ENCODE results near the gene HIVEP1. TPM values are rescaled to one million over a fixed set of nuclear protein-coding genes. Genes with fewer than 3 reads are reported as not detected.

Gene HIVEP1
- total and polyA plus RNA-seq, 5 donors from 2014 or later: 3.9 to 96.4 (median 7.2) TPM

GRCh38 chr6:11971154-11971553 is 41.0 kb upstream of the HIVEP1 start:
- H3K9me3 ChIP-seq (ENCODE audit: control insufficient read depth in 2 of 2, low read length in 2 of 2): no peaks in the 10 kb centered on the region
- Mint-ChIP-seq H3K27me3 (no peaks in the 10 kb centered on the region), H3K9me3 (peaks cover 0 to 1% (median 0%) of the 10 kb centered on the region in 7 donors), H3K4me1 (peaks cover 0 to 9% (median 7%) of the 10 kb centered on the region in 4 donors), H3K4me3 (no peak overlapping the region), H3K36me3 (no peaks in the 10 kb centered on the region), H3K27ac (no peak overlapping the region)
- DNase-seq (no peak), ATAC-seq (ENCODE audit: low read depth in 2 of 2) (no peak)
- no peaks in the 10 kb centered on the region for H3K4me1 ChIP-seq (ENCODE audit: control insufficient read depth, insufficient read depth, low read length, poor library complexity, severe bottlenecking)
- no peaks in the 10 kb centered on the region for H3K36me3 ChIP-seq (ENCODE audit: control insufficient read depth, insufficient read depth, low read length)
- no peak overlapping the region for H3K4me3 ChIP-seq (ENCODE audit: low read depth, low read length)
- H3K27ac ChIP-seq (ENCODE audit: insufficient read depth, low read length, poor library complexity, severe bottlenecking): no peak overlapping the region
- no peaks in the 10 kb centered on the region for H3K27me3 ChIP-seq (ENCODE audit: control insufficient read depth, insufficient read depth, low read length)

- H3K36me3 Mint-ChIP-seq: no peaks in the 10 kb centered on the region
- ATAC-seq (ENCODE audit: low read depth in 2 of 2) (no peak), DNase-seq (no peak)
- no peaks in the 10 kb centered on the region for H3K27me3 ChIP-seq (ENCODE audit: control insufficient read depth, insufficient read depth, low read length)
- H3K4me3 Mint-ChIP-seq: no peak overlapping the region
- H3K4me1 Mint-ChIP-seq: peaks cover 6 to 16% (median 12%) of the 10 kb centered on the region in 4 donors
- H3K9me3 ChIP-seq (ENCODE audit: control insufficient read depth in 2 of 2, low read length in 2 of 2): no peaks in the 10 kb centered on the region
- H3K27ac Mint-ChIP-seq: no peak overlapping the region
- H3K4me1 ChIP-seq (ENCODE audit: control insufficient read depth, insufficient read depth, low read length, poor library complexity, severe bottlenecking): no peaks in the 10 kb centered on the region
- H3K9me3 Mint-ChIP-seq: peaks cover 0 to 1% (median 0%) of the 10 kb centered on the region in 7 donors
- H3K27ac ChIP-seq (ENCODE audit: insufficient read depth, low read length, poor library complexity, severe bottlenecking): no peak overlapping the region
- H3K36me3 ChIP-seq (ENCODE audit: control insufficient read depth, insufficient read depth, low read length): no peaks in the 10 kb centered on the region
- no peak overlapping the region for H3K4me3 ChIP-seq (ENCODE audit: low read depth, low read length)
- no peaks in the 10 kb centered on the region for H3K27me3 Mint-ChIP-seq
Observed at GRCh38 chr6:11972270-11972669, 39.8 kb upstream of the HIVEP1 start.

- Mint-ChIP-seq H3K36me3 (no peaks in the 10 kb centered on the region), H3K4me3 (no peak overlapping the region), H3K9me3 (peaks cover 0 to 1% (median 0%) of the 10 kb centered on the region in 7 donors), H3K4me1 (peaks cover 7 to 17% (median 12%) of the 10 kb centered on the region in 4 donors), H3K27ac (no peak overlapping the region), H3K27me3 (no peaks in the 10 kb centered on the region)
- Histone ChIP-seq H3K9me3 (ENCODE audit: control insufficient read depth in 2 of 2, low read length in 2 of 2) (no peaks in the 10 kb centered on the region), H3K4me1 (ENCODE audit: control insufficient read depth, insufficient read depth, low read length, poor library complexity, severe bottlenecking) (no peaks in the 10 kb centered on the region), H3K27me3 (ENCODE audit: control insufficient read depth, insufficient read depth, low read length) (no peaks in the 10 kb centered on the region), H3K27ac (ENCODE audit: insufficient read depth, low read length, poor library complexity, severe bottlenecking) (no peak overlapping the region), H3K4me3 (ENCODE audit: low read depth, low read length) (no peak overlapping the region), H3K36me3 (ENCODE audit: control insufficient read depth, insufficient read depth, low read length) (no peaks in the 10 kb centered on the region)
- ATAC-seq (ENCODE audit: low read depth in 2 of 2) (no peak), DNase-seq (no peak)
Observed at GRCh38 chr6:11972806-11973205, 39.3 kb upstream of the HIVEP1 start.

- H3K4me3 Mint-ChIP-seq: no peak overlapping the region
- peaks cover 0 to 1% (median 0%) of the 10 kb centered on the region in 7 donors for H3K9me3 Mint-ChIP-seq
- Histone ChIP-seq H3K4me3 (ENCODE audit: low read depth, low read length) (no peak overlapping the region), H3K4me1 (ENCODE audit: control insufficient read depth, insufficient read depth, low read length, poor library complexity, severe bottlenecking) (peaks cover 2% of the 10 kb centered on the region), H3K36me3 (ENCODE audit: control insufficient read depth, insufficient read depth, low read length) (no peaks in the 10 kb centered on the region), H3K27ac (ENCODE audit: insufficient read depth, low read length, poor library complexity, severe bottlenecking) (no peak overlapping the region), H3K27me3 (ENCODE audit: control insufficient read depth, insufficient read depth, low read length) (no peaks in the 10 kb centered on the region), H3K9me3 (ENCODE audit: control insufficient read depth in 2 of 2, low read length in 2 of 2) (no peaks in the 10 kb centered on the region)
- DNase-seq (no peak), ATAC-seq (ENCODE audit: low read depth in 2 of 2) (no peak)
- H3K27ac Mint-ChIP-seq: no peak overlapping the region
- peaks cover 8 to 21% (median 15%) of the 10 kb centered on the region in 4 donors for H3K4me1 Mint-ChIP-seq
- H3K36me3 Mint-ChIP-seq: no peaks in the 10 kb centered on the region
- H3K27me3 Mint-ChIP-seq: no peaks in the 10 kb centered on the region
Observed at GRCh38 chr6:11973238-11973637, 38.9 kb upstream of the HIVEP1 start.

- no peaks in the 10 kb centered on the region for H3K36me3 ChIP-seq (ENCODE audit: control insufficient read depth, insufficient read depth, low read length)
- ATAC-seq (ENCODE audit: low read depth in 2 of 2) (no peak), DNase-seq (no peak)
- H3K4me1 ChIP-seq (ENCODE audit: control insufficient read depth, insufficient read depth, low read length, poor library complexity, severe bottlenecking): peaks cover 6% of the 10 kb centered on the region
- Mint-ChIP-seq H3K27ac (no peak overlapping the region), H3K4me3 (no peak overlapping the region), H3K27me3 (no peaks in the 10 kb centered on the region), H3K9me3 (peaks cover 0 to 1% (median 0%) of the 10 kb centered on the region in 7 donors), H3K36me3 (no peaks in the 10 kb centered on the region), H3K4me1 (peaks cover 8 to 25% (median 19%) of the 10 kb centered on the region in 4 donors)
- no peak overlapping the region for H3K27ac ChIP-seq (ENCODE audit: insufficient read depth, low read length, poor library complexity, severe bottlenecking)
- H3K9me3 ChIP-seq (ENCODE audit: control insufficient read depth in 2 of 2, low read length in 2 of 2): no peaks in the 10 kb centered on the region
- H3K4me3 ChIP-seq (ENCODE audit: low read depth, low read length): no peak overlapping the region
- H3K27me3 ChIP-seq (ENCODE audit: control insufficient read depth, insufficient read depth, low read length): no peaks in the 10 kb centered on the region
Observed at GRCh38 chr6:11974089-11974488, 38.0 kb upstream of the HIVEP1 start.

GRCh38 chr6:11975353-11975977 is 36.6 kb upstream of the HIVEP1 start:
- peaks cover 3% of the 10 kb centered on the region for H3K27me3 Mint-ChIP-seq
- H3K36me3 ChIP-seq (ENCODE audit: control insufficient read depth, insufficient read depth, low read length): no peaks in the 10 kb centered on the region
- H3K36me3 Mint-ChIP-seq: no peaks in the 10 kb centered on the region
- DNase-seq (peak in 1 of 3 donors; percentile 52), ATAC-seq (ENCODE audit: low read depth in 2 of 2) (peak; percentile 62 to 72)
- peak overlapping the region in 2 of 3 donors; percentile 8 to 84 for H3K27ac Mint-ChIP-seq
- peaks cover 6% of the 10 kb centered on the region for H3K4me1 ChIP-seq (ENCODE audit: control insufficient read depth, insufficient read depth, low read length, poor library complexity, severe bottlenecking)
- no peak overlapping the region for H3K4me3 ChIP-seq (ENCODE audit: low read depth, low read length)
- H3K27ac ChIP-seq (ENCODE audit: insufficient read depth, low read length, poor library complexity, severe bottlenecking): no peak overlapping the region
- H3K4me3 Mint-ChIP-seq: no peak overlapping the region
- no peaks in the 10 kb centered on the region for H3K27me3 ChIP-seq (ENCODE audit: control insufficient read depth, insufficient read depth, low read length)
- H3K9me3 Mint-ChIP-seq: peaks cover 0 to 1% (median 0%) of the 10 kb centered on the region in 7 donors
- peaks cover 8 to 25% (median 19%) of the 10 kb centered on the region in 4 donors for H3K4me1 Mint-ChIP-seq
- H3K9me3 ChIP-seq (ENCODE audit: control insufficient read depth in 2 of 2, low read length in 2 of 2): no peaks in the 10 kb centered on the region

GRCh38 chr6:11976489-11976888 is 35.6 kb upstream of the HIVEP1 start:
- H3K9me3 Mint-ChIP-seq: peaks cover 0 to 1% (median 0%) of the 10 kb centered on the region in 7 donors
- H3K36me3 Mint-ChIP-seq: no peaks in the 10 kb centered on the region
- DNase-seq: no peak
- peaks cover 8 to 25% (median 19%) of the 10 kb centered on the region in 4 donors for H3K4me1 Mint-ChIP-seq
- Histone ChIP-seq H3K27me3 (ENCODE audit: control insufficient read depth, insufficient read depth, low read length) (no peaks in the 10 kb centered on the region), H3K4me3 (ENCODE audit: low read depth, low read length) (no peak overlapping the region), H3K9me3 (ENCODE audit: control insufficient read depth in 2 of 2, low read length in 2 of 2) (no peaks in the 10 kb centered on the region), H3K36me3 (ENCODE audit: control insufficient read depth, insufficient read depth, low read length) (no peaks in the 10 kb centered on the region), H3K27ac (ENCODE audit: insufficient read depth, low read length, poor library complexity, severe bottlenecking) (no peak overlapping the region), H3K4me1 (ENCODE audit: control insufficient read depth, insufficient read depth, low read length, poor library complexity, severe bottlenecking) (peaks cover 6% of the 10 kb centered on the region)
- no peak for ATAC-seq (ENCODE audit: low read depth in 2 of 2)
- no peak overlapping the region for H3K27ac Mint-ChIP-seq
- no peak overlapping the region for H3K4me3 Mint-ChIP-seq
- H3K27me3 Mint-ChIP-seq: peaks cover 10% of the 10 kb centered on the region

GRCh38 chr6:11977193-11977592 is 34.9 kb upstream of the HIVEP1 start:
- DNase-seq: no peak
- H3K27me3 Mint-ChIP-seq: peaks cover 10% of the 10 kb centered on the region
- no peak overlapping the region for H3K4me3 Mint-ChIP-seq
- no peak for ATAC-seq (ENCODE audit: low read depth in 2 of 2)
- no peaks in the 10 kb centered on the region for H3K36me3 ChIP-seq (ENCODE audit: control insufficient read depth, insufficient read depth, low read length)
- peaks cover under 1% of the 10 kb centered on the region for H3K27me3 ChIP-seq (ENCODE audit: control insufficient read depth, insufficient read depth, low read length)
- H3K9me3 Mint-ChIP-seq: peaks cover 0 to 1% (median 0%) of the 10 kb centered on the region in 7 donors
- H3K9me3 ChIP-seq (ENCODE audit: control insufficient read depth in 2 of 2, low read length in 2 of 2): no peaks in the 10 kb centered on the region
- no peak overlapping the region for H3K4me3 ChIP-seq (ENCODE audit: low read depth, low read length)
- H3K27ac ChIP-seq (ENCODE audit: insufficient read depth, low read length, poor library complexity, severe bottlenecking): no peak overlapping the region
- H3K27ac Mint-ChIP-seq: no peak overlapping the region
- H3K4me1 Mint-ChIP-seq: peaks cover 8 to 25% (median 19%) of the 10 kb centered on the region in 4 donors
- peaks cover 6% of the 10 kb centered on the region for H3K4me1 ChIP-seq (ENCODE audit: control insufficient read depth, insufficient read depth, low read length, poor library complexity, severe bottlenecking)
- no peaks in the 10 kb centered on the region for H3K36me3 Mint-ChIP-seq

Measured in CD4-positive, CD25-positive, alpha-beta regulatory T cell (primary cell).